ENCODE results near the gene FLT1. TPM values are rescaled to one million over a fixed set of nuclear protein-coding genes. Genes with fewer than 3 reads are reported as not detected.

The FLT1 gene
- total RNA-seq, 1 experiment from 2014 or later = not detected

GRCh38 chr13:28459911-28460310 is 35.0 kb downstream of the FLT1 start:
- DNase-seq (ENCODE audit: low spot score) = no peak

- DNase-seq (ENCODE audit: low spot score) = no peak
Observed at GRCh38 chr13:28458608-28459007, 36.3 kb downstream of the FLT1 start.

GRCh38 chr13:28458051-28458450 is 36.9 kb downstream of the FLT1 start:
- no peak for DNase-seq (ENCODE audit: low spot score)

- DNase-seq (ENCODE audit: low spot score) = no peak
Observed at GRCh38 chr13:28457521-28457920, 37.4 kb downstream of the FLT1 start.

- DNase-seq (ENCODE audit: low spot score) = no peak
Observed at GRCh38 chr13:28455580-28456194, 39.2 kb downstream of the FLT1 start.

GRCh38 chr13:28452755-28453154 is 42.2 kb downstream of the FLT1 start:
- no peak for DNase-seq (ENCODE audit: low spot score)

GRCh38 chr13:28451482-28452217 is 43.3 kb downstream of the FLT1 start:
- DNase-seq (ENCODE audit: low spot score) = no peak

GRCh38 chr13:28449826-28450773 is 44.8 kb downstream of the FLT1 start:
- no peak for DNase-seq (ENCODE audit: low spot score)

- no peak for DNase-seq (ENCODE audit: low spot score)
Observed at GRCh38 chr13:28448651-28449358, 46.1 kb downstream of the FLT1 start.

- no peak for DNase-seq (ENCODE audit: low spot score)
Observed at GRCh38 chr13:28447989-28448388, 46.9 kb downstream of the FLT1 start.

GRCh38 chr13:28447206-28447605 is 47.7 kb downstream of the FLT1 start:
- no peak for DNase-seq (ENCODE audit: low spot score)

- no peak for DNase-seq (ENCODE audit: low spot score)
Observed at GRCh38 chr13:28442839-28443238, 52.1 kb downstream of the FLT1 start.

- DNase-seq (ENCODE audit: low spot score) = no peak
Observed at GRCh38 chr13:28441529-28441928, 53.4 kb downstream of the FLT1 start.

GRCh38 chr13:28440774-28441504 is 54.0 kb downstream of the FLT1 start:
- DNase-seq (ENCODE audit: low spot score) = peak; percentile 19

GRCh38 chr13:28438598-28439334 is 56.2 kb downstream of the FLT1 start:
- no peak for DNase-seq (ENCODE audit: low spot score)

- DNase-seq (ENCODE audit: low spot score) = no peak
Observed at GRCh38 chr13:28438067-28438466, 56.9 kb downstream of the FLT1 start.

- DNase-seq (ENCODE audit: low spot score) = no peak
Observed at GRCh38 chr13:28435917-28436316, 59.0 kb downstream of the FLT1 start.

- DNase-seq (ENCODE audit: low spot score) = no peak
Observed at GRCh38 chr13:28434926-28435325, 60.0 kb downstream of the FLT1 start.

GRCh38 chr13:28432816-28433560 is 61.9 kb downstream of the FLT1 start:
- no peak for DNase-seq (ENCODE audit: low spot score)
